ENCODE results near the gene ELFN1. TPM values are rescaled to one million over a fixed set of nuclear protein-coding genes. Genes with fewer than 3 reads are reported as not detected.

Gene ELFN1
- total and polyA plus RNA-seq, 5 donors = 9.1 to 13.7 (median 12.4) TPM

DNA sequence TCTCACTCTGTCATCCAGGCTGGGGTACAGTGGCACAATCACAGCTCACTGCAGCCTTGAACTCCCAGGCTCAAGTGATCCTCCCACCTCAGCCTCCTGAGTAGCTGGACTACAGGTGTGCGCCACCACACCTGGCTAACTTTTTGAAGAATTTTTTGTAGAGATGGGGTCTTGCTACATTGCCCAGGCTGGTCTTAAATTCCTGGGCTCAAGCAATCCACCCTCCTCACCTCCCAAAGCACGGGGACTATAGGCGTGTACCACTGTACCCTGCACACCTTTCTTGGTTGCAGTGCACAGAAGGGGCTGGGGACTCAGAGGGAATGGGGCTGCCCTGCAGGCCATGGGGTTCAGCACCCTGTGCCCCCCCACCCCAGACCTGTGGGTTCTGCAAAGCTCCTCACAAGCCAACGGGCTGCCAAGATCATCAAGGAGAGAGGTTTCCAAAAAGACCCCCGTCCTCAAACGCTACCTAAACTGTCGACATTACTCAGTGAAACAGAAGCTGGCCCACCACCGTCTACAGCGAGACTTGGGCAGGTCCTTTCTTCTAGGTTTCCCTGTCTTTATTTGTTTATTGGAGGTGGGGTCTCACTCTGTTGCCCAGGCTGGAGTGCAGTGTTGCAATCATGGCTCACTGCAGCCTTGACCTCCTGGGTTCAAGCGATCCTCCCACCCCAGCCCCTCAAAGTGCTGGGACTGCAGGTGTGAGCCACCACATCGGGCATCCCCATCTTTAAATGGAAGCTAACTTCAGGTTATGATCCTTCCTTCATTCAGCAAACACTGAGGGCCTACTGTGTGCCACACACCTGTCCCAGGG lies 26.6 kb upstream of the ELFN1 start:
- 93% methylated on average over 11 of the region's 11 CpGs for WGBS
- DNase-seq (no peak), ATAC-seq (no peak)
- Histone ChIP-seq H3K4me3 (ENCODE audit: low read length) (no peak overlapping the region), H3K27ac (ENCODE audit: low read length) (no peak overlapping the region), H3K9me3 (ENCODE audit: control insufficient read depth, low read length) (no peaks in the 10 kb centered on the region), H3K27me3 (ENCODE audit: control insufficient read depth, insufficient read depth) (no peaks in the 10 kb centered on the region), H3K4me1 (ENCODE audit: control insufficient read depth, insufficient read depth, low read length) (peaks cover 4% of the 10 kb centered on the region)
- intact Hi-C loops (cut with DNase I) = loop anchor here in 1 of 4 donors (10.0 kb wide), 1 partner anchor 571 kb away; no protein-coding TSS in a partner anchor

DNA sequence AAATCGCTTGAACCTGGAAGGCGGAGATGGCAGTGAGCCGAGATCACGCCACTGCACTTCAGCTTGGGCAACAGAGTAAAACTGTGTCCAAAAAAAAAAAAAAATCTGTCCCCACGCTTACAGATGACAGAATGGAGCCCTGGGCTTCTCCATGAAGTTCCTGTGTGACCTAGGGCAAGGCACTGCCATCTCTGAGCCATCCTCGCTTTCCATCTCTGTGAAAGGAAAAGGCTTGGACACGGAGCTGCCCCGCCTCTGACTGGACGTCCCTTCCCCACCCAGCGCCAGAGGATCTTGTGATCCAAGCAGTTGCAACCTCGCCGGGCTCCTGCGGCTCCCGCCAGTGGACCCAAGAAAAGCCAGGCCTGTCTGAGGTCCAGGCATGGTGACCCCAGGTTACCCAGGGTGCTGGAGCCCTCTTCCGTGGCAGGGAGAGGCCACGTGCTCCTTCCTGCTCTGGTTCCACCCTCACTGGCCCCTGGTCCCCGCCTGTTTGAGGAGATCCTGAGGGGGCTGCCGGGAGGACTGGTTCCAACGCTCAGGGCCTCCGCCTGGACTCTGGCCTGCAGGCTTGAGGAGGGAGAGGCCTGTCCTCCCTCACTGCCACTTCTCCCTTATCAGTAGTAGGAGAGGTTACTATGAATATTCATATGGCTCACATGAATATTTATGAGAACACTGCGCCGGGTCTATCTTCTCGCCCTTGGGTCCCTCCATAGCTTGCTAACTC lies 25.6 kb upstream of the ELFN1 start:
- H3K4me3 ChIP-seq (ENCODE audit: low read length) = no peak overlapping the region
- H3K27me3 ChIP-seq (ENCODE audit: control insufficient read depth, insufficient read depth) = no peaks in the 10 kb centered on the region
- 85% methylated on average over 23 of the region's 23 CpGs for WGBS
- ATAC-seq = no peak
- no peak overlapping the region for H3K27ac ChIP-seq (ENCODE audit: low read length)
- peak in 1 of 3 donors; percentile 31 for DNase-seq
- intact Hi-C loops (cut with DNase I) = loop anchor here in 1 of 4 donors (10.0 kb wide), 1 partner anchor 570 kb away; no protein-coding TSS in a partner anchor
- no peaks in the 10 kb centered on the region for H3K9me3 ChIP-seq (ENCODE audit: control insufficient read depth, low read length)
- peaks cover 7% of the 10 kb centered on the region for H3K4me1 ChIP-seq (ENCODE audit: control insufficient read depth, insufficient read depth, low read length)

DNA sequence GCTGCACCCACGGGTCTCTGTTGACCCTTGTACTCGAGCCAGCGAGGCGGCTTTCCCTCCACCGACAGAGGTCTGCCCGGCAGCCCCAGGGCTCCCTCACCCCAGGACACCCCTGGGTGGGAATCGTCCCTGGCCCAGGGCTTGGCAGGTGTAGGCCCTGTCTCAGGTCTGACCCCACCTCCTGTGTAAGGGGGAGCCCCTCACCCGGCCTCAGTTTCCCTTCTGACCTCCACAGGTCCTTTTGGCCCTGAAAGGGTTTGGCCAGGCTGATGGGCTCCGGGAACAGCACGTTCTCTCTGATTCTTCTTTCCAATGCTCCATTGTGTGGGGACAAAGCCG lies 25.0 kb upstream of the ELFN1 start:
- H3K9me3 ChIP-seq (ENCODE audit: control insufficient read depth, low read length) = no peaks in the 10 kb centered on the region
- intact Hi-C loops (cut with DNase I) = loop anchor here in 1 of 4 donors (10.0 kb wide), 1 partner anchor 570 kb away; no protein-coding TSS in a partner anchor
- 82% methylated on average over 11 of the region's 11 CpGs for WGBS
- DNase-seq (peak in 1 of 3 donors; percentile 42), ATAC-seq (no peak)
- no peaks in the 10 kb centered on the region for H3K27me3 ChIP-seq (ENCODE audit: control insufficient read depth, insufficient read depth)
- no peak overlapping the region for H3K27ac ChIP-seq (ENCODE audit: low read length)
- no peak overlapping the region for H3K4me3 ChIP-seq (ENCODE audit: low read length)
- peaks cover 7% of the 10 kb centered on the region for H3K4me1 ChIP-seq (ENCODE audit: control insufficient read depth, insufficient read depth, low read length)

DNA sequence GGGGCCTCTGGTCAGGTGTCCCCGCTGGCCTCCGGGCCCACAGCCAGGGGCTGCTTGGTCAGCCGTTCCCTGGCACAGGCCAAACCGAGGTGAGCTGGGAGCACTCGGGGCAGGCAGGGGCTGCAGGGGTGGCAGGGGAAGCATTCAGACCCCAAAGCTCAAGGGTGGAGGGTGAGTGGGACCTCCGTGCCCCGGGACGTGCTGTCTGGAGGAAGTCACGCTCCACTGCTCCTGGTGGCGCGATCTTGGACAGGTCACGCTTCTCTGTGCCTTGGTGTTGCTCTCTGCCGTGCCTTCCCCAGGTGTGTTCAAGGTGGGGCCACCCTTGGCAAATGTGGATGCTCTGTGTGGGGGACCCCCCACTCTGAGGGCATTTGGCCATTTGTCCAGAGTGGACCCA lies 24.6 kb upstream of the ELFN1 start:
- Histone ChIP-seq H3K4me3 (ENCODE audit: low read length) (no peak overlapping the region), H3K27me3 (ENCODE audit: control insufficient read depth, insufficient read depth) (no peaks in the 10 kb centered on the region), H3K9me3 (ENCODE audit: control insufficient read depth, low read length) (no peaks in the 10 kb centered on the region), H3K27ac (ENCODE audit: low read length) (no peak overlapping the region), H3K4me1 (ENCODE audit: control insufficient read depth, insufficient read depth, low read length) (peaks cover 7% of the 10 kb centered on the region)
- intact Hi-C loops (cut with DNase I) = loop anchor here in 1 of 4 donors (10.0 kb wide), 1 partner anchor 569 kb away; no protein-coding TSS in a partner anchor
- DNase-seq (peak in 1 of 3 donors; percentile 53), ATAC-seq (no peak)
- WGBS = 86% methylated on average over 13 of the region's 13 CpGs

DNA sequence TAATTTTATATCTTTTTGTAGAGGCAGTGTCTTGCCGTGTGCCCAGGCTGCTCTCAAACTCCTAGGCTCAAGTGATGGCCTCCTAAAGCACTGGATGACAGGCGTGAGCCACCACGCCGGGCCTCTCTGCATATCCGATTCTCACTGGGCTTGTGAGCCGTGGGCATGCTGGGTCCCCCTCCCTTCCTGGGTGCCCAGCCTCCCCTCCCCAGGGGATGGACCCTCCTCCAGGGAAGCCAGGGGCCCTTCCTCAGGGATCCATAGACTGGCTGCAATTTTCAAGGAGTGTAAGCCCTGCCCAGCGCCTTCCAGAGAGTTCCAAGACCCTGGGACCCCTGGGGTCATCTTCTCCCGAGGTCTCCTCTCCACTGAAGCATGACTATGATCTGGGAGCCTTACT lies 23.7 kb upstream of the ELFN1 start:
- ATAC-seq (no peak), DNase-seq (no peak)
- H3K9me3 ChIP-seq (ENCODE audit: control insufficient read depth, low read length) = no peaks in the 10 kb centered on the region
- H3K4me1 ChIP-seq (ENCODE audit: control insufficient read depth, insufficient read depth, low read length) = peaks cover 7% of the 10 kb centered on the region
- intact Hi-C loops (cut with DNase I) = loop anchor here in 1 of 4 donors (10.0 kb wide), 1 partner anchor 568 kb away; no protein-coding TSS in a partner anchor
- WGBS = 86% methylated on average over 8 of the region's 8 CpGs
- H3K27me3 ChIP-seq (ENCODE audit: control insufficient read depth, insufficient read depth) = no peaks in the 10 kb centered on the region
- H3K27ac ChIP-seq (ENCODE audit: low read length) = no peak overlapping the region
- no peak overlapping the region for H3K4me3 ChIP-seq (ENCODE audit: low read length)

DNA sequence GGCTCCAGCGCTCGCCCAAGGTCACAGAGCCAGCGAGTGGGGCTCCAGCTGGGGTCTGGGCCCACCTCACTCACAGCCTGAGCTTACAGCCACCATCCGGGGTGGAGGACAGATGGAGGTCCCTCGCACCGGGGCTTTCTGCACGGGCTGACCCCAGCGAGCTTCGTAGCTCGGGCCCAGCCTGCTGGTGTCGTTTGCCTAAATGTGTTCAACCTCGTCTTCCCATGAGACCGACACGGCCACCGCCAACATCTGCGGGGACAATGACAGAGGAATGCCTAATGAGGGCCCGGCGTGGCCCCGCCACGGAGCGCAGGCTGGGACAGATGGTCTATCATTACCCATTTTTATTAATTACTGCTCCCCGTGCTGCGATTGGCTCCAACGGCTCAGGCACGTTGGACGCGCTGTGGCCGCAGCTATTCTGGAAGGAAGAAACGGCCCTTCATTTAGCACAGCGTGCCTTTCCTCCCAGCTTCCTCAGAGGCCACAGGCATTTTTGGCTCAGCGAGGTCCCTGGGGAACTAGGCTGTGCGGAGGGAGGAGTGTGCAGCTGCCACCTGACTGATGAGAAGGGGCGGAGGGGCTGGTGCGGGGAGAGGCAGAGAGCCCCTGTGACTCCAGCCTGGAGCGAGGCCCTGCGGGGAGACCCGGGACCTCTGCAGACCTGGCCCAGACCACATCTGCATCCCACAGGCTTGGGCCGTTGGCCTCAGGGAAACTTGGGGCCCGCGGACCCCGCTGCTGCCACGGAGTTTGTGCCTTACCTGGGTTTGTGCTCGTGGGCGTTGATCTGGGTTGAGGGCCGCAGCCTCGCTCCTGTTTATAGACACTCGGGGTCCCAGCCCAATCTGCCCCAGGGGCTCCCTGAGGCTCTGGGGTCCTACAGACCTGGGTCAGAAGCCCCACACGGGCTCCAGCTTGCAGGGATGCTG lies 22.9 kb upstream of the ELFN1 start:
- Histone ChIP-seq H3K4me3 (ENCODE audit: low read length) (no peak overlapping the region), H3K4me1 (ENCODE audit: control insufficient read depth, insufficient read depth, low read length) (peaks cover 7% of the 10 kb centered on the region), H3K27ac (ENCODE audit: low read length) (peak overlapping the region; percentile 92), H3K27me3 (ENCODE audit: control insufficient read depth, insufficient read depth) (no peaks in the 10 kb centered on the region), H3K9me3 (ENCODE audit: control insufficient read depth, low read length) (no peaks in the 10 kb centered on the region)
- DNase-seq (peak; percentile 55 to 81 (median 79)), ATAC-seq (peak; percentile 25 to 34)
- WGBS = 50% methylated on average over 48 of the region's 48 CpGs
- intact Hi-C loops (cut with DNase I) = loop anchor here in 1 of 4 donors (10.0 kb wide), 1 partner anchor 568 kb away; no protein-coding TSS in a partner anchor

DNA sequence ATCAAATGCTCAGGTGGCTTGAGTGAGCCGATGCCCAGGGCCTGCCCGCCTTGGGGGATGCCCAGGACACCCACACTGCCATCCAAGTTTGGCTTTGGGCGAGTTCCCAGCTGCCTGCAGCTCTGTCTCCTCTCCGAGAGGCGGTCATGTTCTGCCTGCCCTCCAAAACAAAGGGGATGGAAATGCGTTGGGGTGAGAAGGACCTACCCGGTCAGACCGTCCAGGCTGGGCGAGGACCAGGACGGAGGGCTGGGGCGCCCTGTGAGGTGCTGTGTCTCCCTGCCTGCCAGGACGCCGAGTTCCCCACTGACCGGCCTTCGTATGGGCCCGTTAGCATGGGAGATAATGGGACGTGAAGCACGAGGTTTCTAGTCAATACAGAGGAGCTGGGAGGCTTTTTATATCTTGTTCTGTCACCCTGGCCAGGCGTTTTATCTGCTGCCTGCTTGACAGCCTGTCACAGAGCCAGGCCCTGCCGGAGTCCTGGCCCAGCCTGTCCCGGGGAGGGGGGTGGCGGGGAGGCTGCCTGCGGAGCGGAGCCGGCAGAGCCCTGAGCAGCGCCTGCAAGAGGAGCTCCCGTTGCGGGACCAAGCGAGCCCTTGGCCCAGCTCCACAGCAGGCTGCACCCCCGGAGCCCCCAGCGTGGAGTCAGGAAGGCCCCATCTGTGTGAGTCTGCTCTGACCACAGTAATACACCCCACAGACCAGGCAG lies 22.0 kb upstream of the ELFN1 start:
- intact Hi-C loops (cut with DNase I) = loop anchor here in 1 of 4 donors (10.0 kb wide), 1 partner anchor 567 kb away; no protein-coding TSS in a partner anchor
- peak; percentile 75 to 93 (median 92) for DNase-seq
- WGBS = 21% methylated on average over 31 of the region's 31 CpGs
- Histone ChIP-seq H3K9me3 (ENCODE audit: control insufficient read depth, low read length) (no peaks in the 10 kb centered on the region), H3K27ac (ENCODE audit: low read length) (peak overlapping the region; percentile 92), H3K27me3 (ENCODE audit: control insufficient read depth, insufficient read depth) (no peaks in the 10 kb centered on the region), H3K4me1 (ENCODE audit: control insufficient read depth, insufficient read depth, low read length) (peaks cover 7% of the 10 kb centered on the region), H3K4me3 (ENCODE audit: low read length) (no peak overlapping the region)
- ATAC-seq = peak; percentile 87 to 89

DNA sequence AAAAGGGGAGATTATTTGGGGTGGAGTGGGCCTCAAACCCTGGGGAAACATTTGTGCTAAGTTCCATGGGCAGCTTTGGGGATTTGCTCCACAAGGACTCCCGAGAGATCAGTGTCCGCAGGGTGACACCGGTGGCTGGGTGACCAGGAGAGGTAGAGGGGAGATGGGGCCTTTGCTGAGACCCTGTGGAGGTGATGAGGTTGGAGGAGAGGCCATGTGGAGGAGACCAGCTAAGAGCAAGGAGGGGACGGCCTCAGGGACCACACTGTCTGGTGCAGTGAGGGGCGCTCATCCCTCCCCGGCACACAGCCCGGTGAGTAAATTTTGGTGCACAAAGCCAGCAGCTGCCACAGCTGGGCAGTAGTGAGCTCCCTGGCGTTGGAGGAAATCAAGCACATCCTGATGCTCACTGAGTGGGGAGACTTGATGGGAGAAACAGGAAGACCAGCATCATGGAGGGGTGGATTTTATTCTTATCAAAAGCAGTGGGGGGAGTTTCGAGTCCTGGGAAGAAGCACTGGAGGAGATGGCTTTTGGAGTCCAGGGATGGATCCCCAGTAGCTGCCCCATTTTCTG lies 20.2 kb upstream of the ELFN1 start:
- 92% methylated on average over 9 of the region's 9 CpGs for WGBS
- peak in 1 of 3 donors; percentile 4 for DNase-seq
- intact Hi-C loops (cut with DNase I) = loop anchor here in 1 of 4 donors (10.0 kb wide), 1 partner anchor 565 kb away; no protein-coding TSS in a partner anchor
- no peaks in the 10 kb centered on the region for H3K9me3 ChIP-seq (ENCODE audit: control insufficient read depth, low read length)
- no peak overlapping the region for H3K4me3 ChIP-seq (ENCODE audit: low read length)
- H3K4me1 ChIP-seq (ENCODE audit: control insufficient read depth, insufficient read depth, low read length) = peaks cover 7% of the 10 kb centered on the region
- no peak overlapping the region for H3K27ac ChIP-seq (ENCODE audit: low read length)
- H3K27me3 ChIP-seq (ENCODE audit: control insufficient read depth, insufficient read depth) = no peaks in the 10 kb centered on the region
- no peak for ATAC-seq

DNA sequence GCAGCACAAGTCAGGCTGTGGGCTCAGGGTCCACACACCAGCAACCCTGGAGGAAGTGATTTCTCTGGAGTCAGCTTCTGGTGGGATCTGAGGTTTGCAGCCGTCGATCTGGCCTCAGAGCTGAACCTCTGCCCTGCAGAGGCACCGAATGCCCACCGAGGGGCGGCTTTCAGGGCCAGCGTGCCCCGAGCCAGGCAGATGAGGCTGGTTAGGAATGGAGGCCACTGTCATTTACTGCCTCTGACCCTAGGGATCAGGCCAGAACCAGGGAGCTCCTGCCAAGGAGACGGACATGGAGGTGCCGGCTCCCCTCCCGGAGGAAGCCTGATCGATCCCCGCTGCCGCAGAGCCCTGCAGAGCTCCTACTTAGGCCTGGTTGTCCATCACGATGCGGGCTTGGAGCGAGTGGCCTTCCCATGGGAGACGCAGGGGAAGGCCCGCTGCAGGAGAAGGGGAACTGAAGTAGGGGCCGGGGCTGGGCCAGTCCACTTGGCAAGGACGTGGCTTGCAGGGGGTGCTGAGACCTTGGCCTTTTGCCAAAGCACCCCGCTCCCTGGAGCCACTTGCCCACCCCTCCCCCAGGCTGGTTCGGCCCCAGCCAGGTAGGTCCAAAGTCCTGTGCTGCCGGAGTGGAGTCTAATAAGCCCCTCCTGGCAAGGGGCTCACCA lies 19.6 kb upstream of the ELFN1 start:
- intact Hi-C loops (cut with DNase I) = no loop called here
- no peaks in the 10 kb centered on the region for H3K9me3 ChIP-seq (ENCODE audit: control insufficient read depth, low read length)
- ATAC-seq (no peak), DNase-seq (peak in 1 of 3 donors; percentile 10)
- 79% methylated on average over 23 of the region's 23 CpGs for WGBS
- peaks cover 7% of the 10 kb centered on the region for H3K4me1 ChIP-seq (ENCODE audit: control insufficient read depth, insufficient read depth, low read length)
- no peaks in the 10 kb centered on the region for H3K27me3 ChIP-seq (ENCODE audit: control insufficient read depth, insufficient read depth)
- no peak overlapping the region for H3K27ac ChIP-seq (ENCODE audit: low read length)
- H3K4me3 ChIP-seq (ENCODE audit: low read length) = no peak overlapping the region
